GM23338 (cell line): Measurements from ENCODE around the gene SMCO3.

Experiments
- CREB1 ChIP-seq: fragments of 250-450 bp; sonication (Bioruptor Pico); IDR thresholded peaks from 2 replicates; pipeline ENCODE4 v1.5.0; 2020; ENCODE audit warnings: low read depth, mild to moderate bottlenecking, moderate library complexity
- EZH2 ChIP-seq: fragments of 200-600 bp; sonication (generic); IDR thresholded peaks from one replicate; pipeline ENCODE4 v1.8.0; 2017; ENCODE audit warnings: antibody characterized with exemption, mild to moderate bottlenecking, low read depth; ENCODE audit not compliant: unreplicated experiment
- EZH2phosphoT487 ChIP-seq: fragments of 200-600 bp; sonication (generic); IDR thresholded peaks from one replicate; pipeline ENCODE4 v1.8.1; 2018; ENCODE audit warnings: antibody characterized with exemption; ENCODE audit not compliant: unreplicated experiment
- JUNB ChIP-seq: IDR thresholded peaks from one replicate; pipeline ENCODE4 v1.6.1; 2016; ENCODE audit warnings: antibody characterized with exemption; ENCODE audit not compliant: unreplicated experiment
- NANOG ChIP-seq: IDR thresholded peaks from 2 replicates; pipeline ENCODE4 v1.6.1; 2016; ENCODE audit warnings: antibody characterized with exemption, borderline replicate concordance
- POLR2AphosphoS5 ChIP-seq: IDR thresholded peaks from 2 replicates; pipeline ENCODE4 v1.6.1; 2016; ENCODE audit warnings: antibody characterized with exemption, low read depth
- STAT1 ChIP-seq: IDR thresholded peaks from one replicate; pipeline ENCODE4 v1.6.1; 2016; ENCODE audit warnings: antibody characterized with exemption; ENCODE audit not compliant: unreplicated experiment
- ZNF114 ChIP-seq: fragments of 250-450 bp; sonication (Bioruptor Pico); IDR thresholded peaks from 2 replicates; pipeline ENCODE4 v1.5.0; 2020; ENCODE audit warnings: mild to moderate bottlenecking, moderate library complexity
- ZNF331 ChIP-seq: fragments of 250-450 bp; sonication (Bioruptor Pico); IDR thresholded peaks from 2 replicates; pipeline ENCODE4 v1.5.0; 2020; ENCODE audit warnings: low read depth, mild to moderate bottlenecking, moderate library complexity
- TF ChIP-seq, protein P1 (sequence below), 2 experiments: fragments of 200-600 bp in 1 of 2; sonication (generic) in 1 of 2; conservative IDR thresholded peaks; 2 replicates each; pipeline versions ENCODE4 v1.5.1 to v1.6.1; 2016 to 2017; ENCODE audit warnings: antibody characterized with exemption in 2 of 2, low read depth in 2 of 2, mild to moderate bottlenecking in 2 of 2, moderate library complexity in 1 of 2
- TF ChIP-seq, protein P2 (sequence below): IDR thresholded peaks from one replicate; pipeline ENCODE4 v1.6.1; 2018; ENCODE audit warnings: antibody characterized with exemption; ENCODE audit not compliant: unreplicated experiment
- TF ChIP-seq, protein P3 (sequence below): fragments of 250-450 bp; sonication (Bioruptor Pico); IDR thresholded peaks from 2 replicates; pipeline ENCODE4 v1.5.0; 2020; ENCODE audit warnings: mild to moderate bottlenecking, moderate library complexity
- TF ChIP-seq, protein P4 (sequence below): IDR thresholded peaks from 2 replicates; pipeline ENCODE4 v1.6.1; 2016; ENCODE audit warnings: antibody characterized with exemption

DNA sequence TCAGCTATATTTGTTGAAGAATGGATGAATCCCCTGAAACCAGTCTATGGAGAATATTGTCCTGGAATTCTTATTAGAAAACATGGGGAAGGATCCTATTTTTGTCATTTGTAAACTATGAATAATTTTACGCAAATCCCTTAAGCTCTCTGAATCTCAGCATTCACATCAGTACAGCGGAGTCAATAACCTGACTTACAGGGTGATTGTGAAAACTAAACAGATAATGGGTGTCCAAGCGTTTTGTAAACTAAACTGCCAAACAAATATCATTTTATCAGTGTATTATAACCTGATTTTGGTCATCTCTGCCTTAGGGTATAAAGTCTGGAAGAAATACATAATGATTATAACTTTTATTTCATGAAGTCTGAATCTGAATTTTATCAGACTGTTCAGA is 19.4 kb upstream of the SMCO3 start:
- TF ChIP-seq, protein P1, sequence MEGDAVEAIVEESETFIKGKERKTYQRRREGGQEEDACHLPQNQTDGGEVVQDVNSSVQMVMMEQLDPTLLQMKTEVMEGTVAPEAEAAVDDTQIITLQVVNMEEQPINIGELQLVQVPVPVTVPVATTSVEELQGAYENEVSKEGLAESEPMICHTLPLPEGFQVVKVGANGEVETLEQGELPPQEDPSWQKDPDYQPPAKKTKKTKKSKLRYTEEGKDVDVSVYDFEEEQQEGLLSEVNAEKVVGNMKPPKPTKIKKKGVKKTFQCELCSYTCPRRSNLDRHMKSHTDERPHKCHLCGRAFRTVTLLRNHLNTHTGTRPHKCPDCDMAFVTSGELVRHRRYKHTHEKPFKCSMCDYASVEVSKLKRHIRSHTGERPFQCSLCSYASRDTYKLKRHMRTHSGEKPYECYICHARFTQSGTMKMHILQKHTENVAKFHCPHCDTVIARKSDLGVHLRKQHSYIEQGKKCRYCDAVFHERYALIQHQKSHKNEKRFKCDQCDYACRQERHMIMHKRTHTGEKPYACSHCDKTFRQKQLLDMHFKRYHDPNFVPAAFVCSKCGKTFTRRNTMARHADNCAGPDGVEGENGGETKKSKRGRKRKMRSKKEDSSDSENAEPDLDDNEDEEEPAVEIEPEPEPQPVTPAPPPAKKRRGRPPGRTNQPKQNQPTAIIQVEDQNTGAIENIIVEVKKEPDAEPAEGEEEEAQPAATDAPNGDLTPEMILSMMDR (conservative IDR thresholded peaks at IDR 0.05; ENCODE audit: low read depth in 2 of 2), result no peak
- TF ChIP-seq EZH2, result no peak
- TF ChIP-seq EZH2phosphoT487, result no peak
- TF ChIP-seq POLR2AphosphoS5, result no peak
- TF ChIP-seq, protein P2, sequence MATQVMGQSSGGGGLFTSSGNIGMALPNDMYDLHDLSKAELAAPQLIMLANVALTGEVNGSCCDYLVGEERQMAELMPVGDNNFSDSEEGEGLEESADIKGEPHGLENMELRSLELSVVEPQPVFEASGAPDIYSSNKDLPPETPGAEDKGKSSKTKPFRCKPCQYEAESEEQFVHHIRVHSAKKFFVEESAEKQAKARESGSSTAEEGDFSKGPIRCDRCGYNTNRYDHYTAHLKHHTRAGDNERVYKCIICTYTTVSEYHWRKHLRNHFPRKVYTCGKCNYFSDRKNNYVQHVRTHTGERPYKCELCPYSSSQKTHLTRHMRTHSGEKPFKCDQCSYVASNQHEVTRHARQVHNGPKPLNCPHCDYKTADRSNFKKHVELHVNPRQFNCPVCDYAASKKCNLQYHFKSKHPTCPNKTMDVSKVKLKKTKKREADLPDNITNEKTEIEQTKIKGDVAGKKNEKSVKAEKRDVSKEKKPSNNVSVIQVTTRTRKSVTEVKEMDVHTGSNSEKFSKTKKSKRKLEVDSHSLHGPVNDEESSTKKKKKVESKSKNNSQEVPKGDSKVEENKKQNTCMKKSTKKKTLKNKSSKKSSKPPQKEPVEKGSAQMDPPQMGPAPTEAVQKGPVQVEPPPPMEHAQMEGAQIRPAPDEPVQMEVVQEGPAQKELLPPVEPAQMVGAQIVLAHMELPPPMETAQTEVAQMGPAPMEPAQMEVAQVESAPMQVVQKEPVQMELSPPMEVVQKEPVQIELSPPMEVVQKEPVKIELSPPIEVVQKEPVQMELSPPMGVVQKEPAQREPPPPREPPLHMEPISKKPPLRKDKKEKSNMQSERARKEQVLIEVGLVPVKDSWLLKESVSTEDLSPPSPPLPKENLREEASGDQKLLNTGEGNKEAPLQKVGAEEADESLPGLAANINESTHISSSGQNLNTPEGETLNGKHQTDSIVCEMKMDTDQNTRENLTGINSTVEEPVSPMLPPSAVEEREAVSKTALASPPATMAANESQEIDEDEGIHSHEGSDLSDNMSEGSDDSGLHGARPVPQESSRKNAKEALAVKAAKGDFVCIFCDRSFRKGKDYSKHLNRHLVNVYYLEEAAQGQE, result no peak
- TF ChIP-seq ZNF114 (CRISPR knock-in tag), result no peak
- no peak for TF ChIP-seq NANOG
- TF ChIP-seq STAT1, result no peak
- no peak for TF ChIP-seq CREB1 (CRISPR knock-in tag)
- TF ChIP-seq, protein P3, sequence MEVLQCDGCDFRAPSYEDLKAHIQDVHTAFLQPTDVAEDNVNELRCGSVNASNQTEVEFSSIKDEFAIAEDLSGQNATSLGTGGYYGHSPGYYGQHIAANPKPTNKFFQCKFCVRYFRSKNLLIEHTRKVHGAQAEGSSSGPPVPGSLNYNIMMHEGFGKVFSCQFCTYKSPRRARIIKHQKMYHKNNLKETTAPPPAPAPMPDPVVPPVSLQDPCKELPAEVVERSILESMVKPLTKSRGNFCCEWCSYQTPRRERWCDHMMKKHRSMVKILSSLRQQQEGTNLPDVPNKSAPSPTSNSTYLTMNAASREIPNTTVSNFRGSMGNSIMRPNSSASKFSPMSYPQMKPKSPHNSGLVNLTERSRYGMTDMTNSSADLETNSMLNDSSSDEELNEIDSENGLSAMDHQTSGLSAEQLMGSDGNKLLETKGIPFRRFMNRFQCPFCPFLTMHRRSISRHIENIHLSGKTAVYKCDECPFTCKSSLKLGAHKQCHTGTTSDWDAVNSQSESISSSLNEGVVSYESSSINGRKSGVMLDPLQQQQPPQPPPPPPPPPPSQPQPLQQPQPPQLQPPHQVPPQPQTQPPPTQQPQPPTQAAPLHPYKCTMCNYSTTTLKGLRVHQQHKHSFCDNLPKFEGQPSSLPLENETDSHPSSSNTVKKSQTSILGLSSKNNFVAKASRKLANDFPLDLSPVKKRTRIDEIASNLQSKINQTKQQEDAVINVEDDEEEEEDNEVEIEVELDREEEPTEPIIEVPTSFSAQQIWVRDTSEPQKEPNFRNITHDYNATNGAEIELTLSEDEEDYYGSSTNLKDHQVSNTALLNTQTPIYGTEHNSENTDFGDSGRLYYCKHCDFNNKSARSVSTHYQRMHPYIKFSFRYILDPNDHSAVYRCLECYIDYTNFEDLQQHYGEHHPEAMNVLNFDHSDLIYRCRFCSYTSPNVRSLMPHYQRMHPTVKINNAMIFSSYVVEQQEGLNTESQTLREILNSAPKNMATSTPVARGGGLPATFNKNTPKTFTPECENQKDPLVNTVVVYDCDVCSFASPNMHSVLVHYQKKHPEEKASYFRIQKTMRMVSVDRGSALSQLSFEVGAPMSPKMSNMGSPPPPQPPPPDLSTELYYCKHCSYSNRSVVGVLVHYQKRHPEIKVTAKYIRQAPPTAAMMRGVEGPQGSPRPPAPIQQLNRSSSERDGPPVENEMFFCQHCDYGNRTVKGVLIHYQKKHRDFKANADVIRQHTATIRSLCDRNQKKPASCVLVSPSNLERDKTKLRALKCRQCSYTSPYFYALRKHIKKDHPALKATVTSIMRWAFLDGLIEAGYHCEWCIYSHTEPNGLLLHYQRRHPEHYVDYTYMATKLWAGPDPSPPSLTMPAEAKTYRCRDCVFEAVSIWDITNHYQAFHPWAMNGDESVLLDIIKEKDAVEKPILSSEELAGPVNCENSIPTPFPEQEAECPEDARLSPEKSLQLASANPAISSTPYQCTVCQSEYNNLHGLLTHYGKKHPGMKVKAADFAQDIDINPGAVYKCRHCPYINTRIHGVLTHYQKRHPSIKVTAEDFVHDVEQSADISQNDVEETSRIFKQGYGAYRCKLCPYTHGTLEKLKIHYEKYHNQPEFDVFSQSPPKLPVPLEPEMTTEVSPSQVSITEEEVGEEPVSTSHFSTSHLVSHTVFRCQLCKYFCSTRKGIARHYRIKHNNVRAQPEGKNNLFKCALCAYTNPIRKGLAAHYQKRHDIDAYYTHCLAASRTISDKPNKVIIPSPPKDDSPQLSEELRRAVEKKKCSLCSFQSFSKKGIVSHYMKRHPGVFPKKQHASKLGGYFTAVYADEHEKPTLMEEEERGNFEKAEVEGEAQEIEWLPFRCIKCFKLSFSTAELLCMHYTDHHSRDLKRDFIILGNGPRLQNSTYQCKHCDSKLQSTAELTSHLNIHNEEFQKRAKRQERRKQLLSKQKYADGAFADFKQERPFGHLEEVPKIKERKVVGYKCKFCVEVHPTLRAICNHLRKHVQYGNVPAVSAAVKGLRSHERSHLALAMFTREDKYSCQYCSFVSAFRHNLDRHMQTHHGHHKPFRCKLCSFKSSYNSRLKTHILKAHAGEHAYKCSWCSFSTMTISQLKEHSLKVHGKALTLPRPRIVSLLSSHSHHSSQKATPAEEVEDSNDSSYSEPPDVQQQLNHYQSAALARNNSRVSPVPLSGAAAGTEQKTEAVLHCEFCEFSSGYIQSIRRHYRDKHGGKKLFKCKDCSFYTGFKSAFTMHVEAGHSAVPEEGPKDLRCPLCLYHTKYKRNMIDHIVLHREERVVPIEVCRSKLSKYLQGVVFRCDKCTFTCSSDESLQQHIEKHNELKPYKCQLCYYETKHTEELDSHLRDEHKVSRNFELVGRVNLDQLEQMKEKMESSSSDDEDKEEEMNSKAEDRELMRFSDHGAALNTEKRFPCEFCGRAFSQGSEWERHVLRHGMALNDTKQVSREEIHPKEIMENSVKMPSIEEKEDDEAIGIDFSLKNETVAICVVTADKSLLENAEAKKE (CRISPR knock-in tag), result no peak
- no peak for TF ChIP-seq JUNB
- TF ChIP-seq, protein P4, sequence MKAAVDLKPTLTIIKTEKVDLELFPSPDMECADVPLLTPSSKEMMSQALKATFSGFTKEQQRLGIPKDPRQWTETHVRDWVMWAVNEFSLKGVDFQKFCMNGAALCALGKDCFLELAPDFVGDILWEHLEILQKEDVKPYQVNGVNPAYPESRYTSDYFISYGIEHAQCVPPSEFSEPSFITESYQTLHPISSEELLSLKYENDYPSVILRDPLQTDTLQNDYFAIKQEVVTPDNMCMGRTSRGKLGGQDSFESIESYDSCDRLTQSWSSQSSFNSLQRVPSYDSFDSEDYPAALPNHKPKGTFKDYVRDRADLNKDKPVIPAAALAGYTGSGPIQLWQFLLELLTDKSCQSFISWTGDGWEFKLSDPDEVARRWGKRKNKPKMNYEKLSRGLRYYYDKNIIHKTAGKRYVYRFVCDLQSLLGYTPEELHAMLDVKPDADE, result no peak
- TF ChIP-seq ZNF331 (CRISPR knock-in tag), result no peak
